Right lobe of liver (tissue), 6 donors: ENCODE measurements around the gene NAALADL2. TPM values are rescaled to one million over a fixed set of nuclear protein-coding genes. Genes with fewer than 3 reads are reported as not detected.
"Not testable (repeated sequence)": the region's sequence is repeated elsewhere in the genome, so short reads cannot be mapped to it uniquely, and the experiment has no call there.

Source experiments
- ATAC-seq, 4 donors: fragments of 200-7000 bp; cut with Tn5 transposase; one replicate each; pipeline ENCODE4 v1.9.1; 2020; ENCODE audit warnings: mild to moderate bottlenecking in 4 of 4, moderate library complexity in 4 of 4
- DNase-seq, 3 donors: peaks; one replicate each; pipeline ENCODE4 v3.0.0-alpha.2; 2020
- H3K27ac ChIP-seq, 3 donors: fragments of 200-600 bp; one replicate each; pipeline ENCODE4 v1.8.0; 2022
- H3K27me3 ChIP-seq, 2 donors: fragments of 200-600 bp; one replicate each; pipeline ENCODE4 v1.8.0; 2022
- H3K36me3 ChIP-seq, 4 donors: fragments of 200-600 bp; sonication (generic) in 1 of 4; one replicate each; pipeline versions ENCODE4 v1.5.1 to v1.8.0; 2017 to 2022; ENCODE audit warnings: control low read depth in 1 of 4
- H3K4me1 ChIP-seq, 4 donors: fragments of 200-600 bp; sonication (generic) in 1 of 4; one replicate each; pipeline versions ENCODE4 v1.5.1 to v1.8.0; 2017 to 2022; ENCODE audit warnings: control low read depth in 1 of 4
- H3K4me3 ChIP-seq, 3 donors: fragments of 200-600 bp; one replicate each; pipeline ENCODE4 v1.8.0; 2022
- H3K9me3 ChIP-seq, 4 donors: fragments of 200-600 bp; sonication (generic) in 1 of 4; one replicate each; pipeline versions ENCODE4 v1.5.1 to v1.8.0; 2017 to 2022; ENCODE audit warnings: control low read depth in 1 of 4
- POLR2A ChIP-seq: fragments of 450-650 bp; IDR thresholded peaks from one replicate; pipeline ENCODE4 v1.6.1; 2017; ENCODE audit warnings: antibody characterized with exemption, mild to moderate bottlenecking
- WGBS: methylation state at CpG from one replicate; pipeline ENCODE4 v1.1.6; 2018; ENCODE audit warnings: low coverage, low lambda C conversion rate; ENCODE audit not compliant: insufficient coverage; ENCODE audit errors: missing lambda C conversion rate; 5-methylcytosine and 5-hydroxymethylcytosine counted together
- intact Hi-C, 2 donors: fragments of 100-400 bp; cut with DNase I; formaldehyde crosslinking; loops; one replicate each; pipeline versions ENCODE4 v1.11.2 to v1.14.1; 2022
- total RNA-seq, 6 experiments: library from RNA; depleted of rRNA in 2 of 6; stranded (reverse); fragments of >200 nt in 2 of 6; fragmentation: NEBNext Ultra II Directional in 3 of 6; extraction: Animal tissue kit (Norgen Biotek cat#: 25700) in 3 of 6; gene quantifications; one replicate each; pipeline versions ENCODE4 v1.1.0 to v1.2.4, GENCODE V29; 2016 to 2023
- TF ChIP-seq, protein P1 (sequence below), 4 donors: fragments of 200-600 bp in 3 of 4; fragments of 450-650 bp in 1 of 4; IDR thresholded peaks; one replicate each; pipeline versions ENCODE4 v1.5.1 to v1.8.0; 2016 to 2022; ENCODE audit warnings: antibody characterized with exemption in 4 of 4, mild to moderate bottlenecking in 2 of 4
- donor health status: DM: no; HTN: yes; CAD: no.
- donor health status: DM: no; HTN: no; CAD: no.
- donor health status: DM: no; HTN: no; CAD: no.
- donor health status: DM: no; HTN: yes; CAD: no.
- donor health status: DM: no; HTN: yes; CAD: no.

The NAALADL2 gene
- total RNA-seq, 6 experiments from 2014 or later: 0.86 to 4.9 (median 3.2) TPM

DNA sequence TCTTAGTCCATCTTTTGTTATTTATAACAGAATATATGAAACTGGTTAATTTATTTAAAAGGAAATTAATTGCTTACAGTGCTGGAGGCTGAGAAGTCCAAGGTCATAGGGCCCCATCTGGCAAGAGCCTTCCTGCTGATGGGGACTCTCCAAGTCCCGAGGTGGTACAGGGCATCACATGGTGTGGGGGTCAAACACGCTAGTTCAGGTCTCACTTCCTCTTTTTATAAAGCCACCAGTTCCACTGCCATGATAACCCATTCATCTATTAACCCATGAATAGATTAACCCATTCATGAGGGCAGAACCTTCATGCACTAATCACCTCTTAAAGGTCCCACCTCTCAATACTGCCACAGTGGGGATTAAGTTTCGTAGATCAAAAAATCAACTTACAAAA lies 659.3 kb downstream of the NAALADL2 start:
- no peaks in the 10 kb centered on the region for H3K27me3 ChIP-seq
- 72% methylated on average over 3 of the region's 3 CpGs for WGBS
- no peaks in the 10 kb centered on the region for H3K4me1 ChIP-seq
- no peak overlapping the region for H3K27ac ChIP-seq
- intact Hi-C loops: no loop called here
- ATAC-seq: no peak
- TF ChIP-seq POLR2A: no peak
- TF ChIP-seq, protein P1, sequence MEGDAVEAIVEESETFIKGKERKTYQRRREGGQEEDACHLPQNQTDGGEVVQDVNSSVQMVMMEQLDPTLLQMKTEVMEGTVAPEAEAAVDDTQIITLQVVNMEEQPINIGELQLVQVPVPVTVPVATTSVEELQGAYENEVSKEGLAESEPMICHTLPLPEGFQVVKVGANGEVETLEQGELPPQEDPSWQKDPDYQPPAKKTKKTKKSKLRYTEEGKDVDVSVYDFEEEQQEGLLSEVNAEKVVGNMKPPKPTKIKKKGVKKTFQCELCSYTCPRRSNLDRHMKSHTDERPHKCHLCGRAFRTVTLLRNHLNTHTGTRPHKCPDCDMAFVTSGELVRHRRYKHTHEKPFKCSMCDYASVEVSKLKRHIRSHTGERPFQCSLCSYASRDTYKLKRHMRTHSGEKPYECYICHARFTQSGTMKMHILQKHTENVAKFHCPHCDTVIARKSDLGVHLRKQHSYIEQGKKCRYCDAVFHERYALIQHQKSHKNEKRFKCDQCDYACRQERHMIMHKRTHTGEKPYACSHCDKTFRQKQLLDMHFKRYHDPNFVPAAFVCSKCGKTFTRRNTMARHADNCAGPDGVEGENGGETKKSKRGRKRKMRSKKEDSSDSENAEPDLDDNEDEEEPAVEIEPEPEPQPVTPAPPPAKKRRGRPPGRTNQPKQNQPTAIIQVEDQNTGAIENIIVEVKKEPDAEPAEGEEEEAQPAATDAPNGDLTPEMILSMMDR (IDR thresholded peaks at IDR 0.05): no peak
- no peaks in the 10 kb centered on the region for H3K9me3 ChIP-seq
- no peak overlapping the region for H3K4me3 ChIP-seq
- no peaks in the 10 kb centered on the region for H3K36me3 ChIP-seq
- DNase-seq: no peak

DNA sequence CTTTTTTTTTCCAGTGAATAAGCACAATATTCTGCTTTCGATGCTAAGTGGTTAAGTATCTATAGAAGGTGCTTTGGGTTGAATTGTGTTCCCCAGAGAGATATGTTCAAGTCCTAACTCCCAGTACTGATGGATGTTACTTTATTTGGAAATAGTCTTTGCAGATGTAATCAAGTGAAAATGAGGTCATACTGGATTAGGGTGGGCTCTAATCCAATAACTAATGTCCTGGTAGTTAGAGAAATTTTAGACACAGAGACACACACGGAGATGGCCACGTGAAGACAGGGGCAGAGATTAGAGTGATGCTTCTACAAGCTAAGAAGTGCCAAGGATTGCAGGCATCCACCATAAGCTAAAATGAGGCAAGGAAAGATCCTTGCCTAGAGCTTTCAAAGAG lies 662.3 kb downstream of the NAALADL2 start:
- Histone ChIP-seq H3K4me3 (no peak overlapping the region), H3K27ac (no peak overlapping the region), H3K36me3 (no peaks in the 10 kb centered on the region), H3K9me3 (no peaks in the 10 kb centered on the region), H3K4me1 (peaks cover 0 to 4% (median 0%) of the 10 kb centered on the region in 4 donors), H3K27me3 (no peaks in the 10 kb centered on the region)
- no peak for TF ChIP-seq POLR2A
- TF ChIP-seq, protein P1 (IDR thresholded peaks at IDR 0.05): no peak
- intact Hi-C loops: no loop called here
- ATAC-seq (no peak), DNase-seq (no peak)
- 81% methylated on average over 3 of the region's 3 CpGs for WGBS

DNA sequence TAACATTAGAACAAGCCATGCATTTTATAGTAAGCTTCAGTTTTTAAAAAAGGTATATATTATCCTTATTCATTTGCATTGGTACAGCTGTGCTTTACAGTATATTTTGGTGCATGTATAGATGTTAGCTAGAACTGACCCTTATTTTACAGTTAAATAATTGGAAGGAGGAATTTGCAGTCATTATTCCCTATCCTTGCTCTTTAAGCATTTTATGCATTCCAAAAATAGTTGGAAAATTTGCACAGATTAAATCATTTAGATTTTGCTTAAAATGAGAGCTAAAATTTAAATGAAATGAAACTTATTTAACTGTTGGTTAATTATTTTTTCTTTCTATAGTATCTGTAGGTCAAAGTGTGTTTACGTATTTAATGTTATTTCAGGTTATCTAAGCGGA lies 667.1 kb downstream of the NAALADL2 start:
- ATAC-seq: peak in 2 of 4 donors; percentile 11 to 24
- no peak for DNase-seq
- Histone ChIP-seq H3K4me3 (peak overlapping the region; percentile 23 to 53 (median 50)), H3K4me1 (peaks cover 0 to 4% (median 0%) of the 10 kb centered on the region in 4 donors), H3K9me3 (no peaks in the 10 kb centered on the region), H3K27ac (peak overlapping the region in 2 of 3 donors; percentile 10 to 65), H3K27me3 (no peaks in the 10 kb centered on the region), H3K36me3 (no peaks in the 10 kb centered on the region)
- no peak for TF ChIP-seq POLR2A
- TF ChIP-seq, protein P1 (IDR thresholded peaks at IDR 0.05): no peak
- WGBS: 30% methylated on average over 2 of the region's 2 CpGs
- intact Hi-C loops: no loop called here

DNA sequence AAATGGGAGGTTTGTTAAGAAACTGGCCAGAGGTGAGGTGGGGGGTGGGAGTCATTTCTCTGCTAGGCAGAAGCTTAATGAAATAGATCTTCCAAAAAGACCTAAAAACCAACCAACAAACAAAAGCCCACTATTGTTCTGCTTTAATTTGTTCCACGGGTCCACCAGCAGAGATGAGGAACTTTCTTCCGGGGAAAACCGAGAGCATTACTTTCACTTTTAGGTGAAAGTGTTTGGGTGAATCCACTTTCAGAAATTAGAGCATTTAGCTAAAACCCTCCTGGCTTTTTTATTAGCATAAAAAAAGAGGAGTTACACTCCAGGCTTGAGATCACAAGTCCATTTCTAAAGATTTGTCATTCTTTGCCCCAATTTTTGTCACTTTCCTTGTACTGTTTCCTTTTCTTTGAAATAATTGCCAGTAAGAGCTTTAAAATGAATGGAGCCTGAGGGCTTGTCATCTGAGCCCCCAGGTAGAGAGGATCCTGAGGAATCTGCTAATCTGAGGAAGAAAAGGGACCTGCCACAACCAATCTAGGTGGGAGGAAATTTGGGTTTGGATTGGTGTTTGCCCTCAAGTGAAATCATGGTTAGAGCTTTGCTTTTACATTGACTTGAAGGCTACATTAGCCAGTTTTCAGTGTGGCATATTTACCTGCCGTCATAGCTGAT lies 667.6 kb downstream of the NAALADL2 start:
- Histone ChIP-seq H3K4me1 (peaks cover 0 to 4% (median 0%) of the 10 kb centered on the region in 4 donors), H3K9me3 (no peaks in the 10 kb centered on the region), H3K4me3 (peak overlapping the region; percentile 23 to 53 (median 50)), H3K36me3 (no peaks in the 10 kb centered on the region), H3K27ac (peak overlapping the region in 2 of 3 donors; percentile 10 to 65), H3K27me3 (no peaks in the 10 kb centered on the region)
- intact Hi-C loops: no loop called here
- ATAC-seq: peak; percentile 66 to 81 (median 78)
- no peak for DNase-seq
- 21% methylated on average over 4 of the region's 4 CpGs for WGBS
- TF ChIP-seq, protein P1 (IDR thresholded peaks at IDR 0.05): no peak
- TF ChIP-seq POLR2A: no peak

DNA sequence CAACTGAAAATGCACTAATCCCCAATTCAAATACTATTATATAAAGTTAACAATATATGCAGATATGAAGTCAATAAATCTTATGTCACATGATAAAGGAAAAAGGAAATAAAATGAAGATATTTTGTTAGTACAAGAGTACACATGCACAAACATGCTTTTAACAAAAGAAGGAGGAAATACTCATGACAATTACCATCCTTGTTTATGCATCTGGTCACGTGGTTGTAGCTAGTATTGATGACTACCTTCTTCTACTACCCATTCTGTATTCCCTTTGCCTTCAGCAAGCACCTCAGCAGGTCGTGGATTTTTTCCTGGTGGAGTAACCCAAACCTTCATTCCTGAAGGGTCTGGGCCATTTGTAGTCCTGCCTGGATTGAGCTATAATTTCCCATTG lies 669.6 kb downstream of the NAALADL2 start:
- H3K36me3 ChIP-seq, H3K27ac ChIP-seq, H3K27me3 ChIP-seq, H3K4me1 ChIP-seq, DNase-seq, intact Hi-C loops, H3K4me3 ChIP-seq, H3K9me3 ChIP-seq, ATAC-seq: not testable (repeated sequence)
- WGBS: 89% methylated on average over 2 of the region's 2 CpGs
